HepG2 (cell line): ENCODE measurements around the gene SGK1. TPM values are rescaled to one million over a fixed set of nuclear protein-coding genes. Genes with fewer than 3 reads are reported as not detected.

Experiments
- ATF1 ChIP-seq: IDR thresholded peaks from 2 replicates; pipeline ENCODE4 v1.6.1; 2016; ENCODE audit warnings: mild to moderate bottlenecking, control low read depth
- ERF ChIP-seq: IDR thresholded peaks from 2 replicates; pipeline ENCODE4 v1.6.1; 2018; ENCODE audit warnings: missing biosample characterization, missing genetic modification reagents
- GFI1 ChIP-seq: sonication (generic); formaldehyde crosslinking; IDR thresholded peaks from 2 replicates; pipeline ENCODE4 v1.5.0; 2020; ENCODE audit warnings: missing genetic modification reagents, mild to moderate bottlenecking, borderline replicate concordance
- KDM5A ChIP-seq: fragments of 200-600 bp; sonication (generic); IDR thresholded peaks from 2 replicates; pipeline ENCODE4 v1.7.0; 2018; ENCODE audit warnings: antibody characterized with exemption, mild to moderate bottlenecking, low read length, borderline replicate concordance
- KLF6 ChIP-seq: IDR thresholded peaks from 2 replicates; pipeline ENCODE4 v1.8.0; 2016; ENCODE audit warnings: missing biosample characterization, missing genetic modification reagents
- NPAS2 ChIP-seq: sonication (generic); formaldehyde crosslinking; IDR thresholded peaks from 2 replicates; pipeline ENCODE4 v1.8.0; 2022; ENCODE audit warnings: mild to moderate bottlenecking, missing genetic modification reagents, borderline replicate concordance
- RELA ChIP-seq: sonication (generic); formaldehyde crosslinking; IDR thresholded peaks from 2 replicates; pipeline ENCODE4 v1.4.0; 2020; ENCODE audit warnings: missing genetic modification reagents
- SP1 ChIP-seq, 2 experiments: fragments of 450-650 bp in 1 of 2; sonication (generic) in 1 of 2; formaldehyde crosslinking in 1 of 2; IDR thresholded peaks; 2 replicates each; pipeline versions ENCODE4 v1.4.0 to v1.6.1; 2016 to 2020; ENCODE audit warnings: missing genetic modification reagents in 1 of 2
- THAP9 ChIP-seq: sonication (generic); formaldehyde crosslinking; IDR thresholded peaks from 2 replicates; pipeline ENCODE4; 2020; ENCODE audit warnings: missing genetic modification reagents, mild to moderate bottlenecking, borderline replicate concordance
- XRCC5 ChIP-seq: fragments of 200-400 bp; formaldehyde crosslinking; optimal IDR thresholded peaks from 2 replicates; pipeline ENCODE3; 2017; ENCODE audit warnings: mild to moderate bottlenecking, low read length
- YY1 ChIP-seq: IDR thresholded peaks from 2 replicates; pipeline ENCODE4 v1.6.1; 2011; ENCODE audit warnings: low read length, low read depth, moderate library complexity, mild to moderate bottlenecking; ENCODE audit not compliant: insufficient read depth, insufficient replicate concordance
- ZNF367 ChIP-seq: sonication (generic); formaldehyde crosslinking; IDR thresholded peaks from 2 replicates; pipeline ENCODE4 v1.4.0; 2020; ENCODE audit warnings: missing genetic modification reagents, borderline replicate concordance
- ZNF383 ChIP-seq: sonication (generic); formaldehyde crosslinking; IDR thresholded peaks from 2 replicates; pipeline ENCODE4 v1.4.0; 2020; ENCODE audit warnings: missing genetic modification reagents, mild to moderate bottlenecking, borderline replicate concordance
- ZNF770 ChIP-seq: sonication (generic); formaldehyde crosslinking; IDR thresholded peaks from 2 replicates; pipeline ENCODE4 v1.5.0; 2020; ENCODE audit warnings: mild to moderate bottlenecking, missing genetic modification reagents
- ZNF883 ChIP-seq: sonication (generic); formaldehyde crosslinking; IDR thresholded peaks from 2 replicates; pipeline ENCODE4 v1.5.1; 2020; ENCODE audit warnings: mild to moderate bottlenecking, missing genetic modification reagents; ENCODE audit errors: not compliant biosample characterization
- ZZZ3 ChIP-seq: sonication (generic); formaldehyde crosslinking; IDR thresholded peaks from 2 replicates; pipeline ENCODE4 v1.4.0; 2020; ENCODE audit warnings: missing genetic modification reagents, mild to moderate bottlenecking, borderline replicate concordance
- polyA plus RNA-seq, 8 experiments: library from polyadenylated mRNA; depleted of rRNA in 3 of 8; stranded (reverse) in 7 of 8; unstranded in 1 of 8; fragments of >200 nt; fragmentation: Illumina TruSeq in 4 of 8; extraction: Trizol in 4 of 8; gene quantifications; 2 replicates each; pipeline versions ENCODE4 v1.2.1 to v1.2.3, GENCODE V29; 2011 to 2016; ENCODE audit warnings: low read depth in 4 of 8, missing spikeins in 1 of 8, mixed read lengths in 1 of 8; ENCODE audit not compliant: insufficient read depth in 1 of 8
- total RNA-seq, 5 experiments: library from RNA; depleted of rRNA; stranded (reverse); fragments of >200 nt; fragmentation: Illumina TruSeq; extraction: Trizol; gene quantifications; 2 replicates each; pipeline ENCODE4 v1.2.3, GENCODE V29; 2016; ENCODE audit warnings: low read depth in 1 of 5
- TF ChIP-seq, protein P1 (sequence below): sonication (generic); formaldehyde crosslinking; IDR thresholded peaks from 2 replicates; pipeline ENCODE4 v1.5.0; 2020; ENCODE audit warnings: missing genetic modification reagents
- TF ChIP-seq, protein P2 (sequence below): sonication (generic); formaldehyde crosslinking; IDR thresholded peaks from 2 replicates; pipeline ENCODE4 v1.5.1; 2020; ENCODE audit warnings: missing genetic modification reagents, mild to moderate bottlenecking, borderline replicate concordance
- TF ChIP-seq, protein P3 (sequence below): sonication (generic); formaldehyde crosslinking; IDR thresholded peaks from 2 replicates; pipeline ENCODE4 v1.4.0; 2020; ENCODE audit warnings: missing genetic modification reagents, borderline replicate concordance

SGK1 gene
- total and polyA plus RNA-seq, 2 of the 13 experiments (the other 11 are each of a cell fraction or from before 2014, with no cell fraction given): 56.1 to 56.2 TPM

- no peak for TF ChIP-seq ZNF383
- TF ChIP-seq ERF (CRISPR knock-in tag): peak; percentile 77
- TF ChIP-seq ATF1 (CRISPR knock-in tag): 0 out of 2 replicates have a peak, but pooled peaks have one; percentile 26
- no peak for TF ChIP-seq KDM5A
- no peak for TF ChIP-seq ZZZ3 (CRISPR knock-in tag)
- no peak for TF ChIP-seq THAP9
- TF ChIP-seq, protein P1, sequence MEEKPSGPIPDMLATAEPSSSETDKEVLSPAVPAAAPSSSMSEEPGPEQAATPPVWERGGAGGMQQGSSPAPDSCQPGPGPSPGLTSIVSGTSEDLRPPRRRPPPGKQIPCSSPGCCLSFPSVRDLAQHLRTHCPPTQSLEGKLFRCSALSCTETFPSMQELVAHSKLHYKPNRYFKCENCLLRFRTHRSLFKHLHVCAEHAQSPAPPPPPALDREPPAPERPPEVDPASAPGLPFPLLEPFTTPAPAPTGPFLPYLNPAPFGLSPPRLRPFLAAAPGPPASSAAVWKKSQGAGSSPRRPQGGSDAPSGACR (CRISPR knock-in tag): peak; percentile 40; the same call in 1 of the 2 replicates
- TF ChIP-seq YY1: peak; percentile 61
- TF ChIP-seq GFI1 (CRISPR knock-in tag): no peak
- TF ChIP-seq RELA (CRISPR knock-in tag): no peak; the same call in 1 of the 2 replicates
- no peak for TF ChIP-seq XRCC5
- peak; percentile 97 for TF ChIP-seq KLF6
- TF ChIP-seq, protein P2, sequence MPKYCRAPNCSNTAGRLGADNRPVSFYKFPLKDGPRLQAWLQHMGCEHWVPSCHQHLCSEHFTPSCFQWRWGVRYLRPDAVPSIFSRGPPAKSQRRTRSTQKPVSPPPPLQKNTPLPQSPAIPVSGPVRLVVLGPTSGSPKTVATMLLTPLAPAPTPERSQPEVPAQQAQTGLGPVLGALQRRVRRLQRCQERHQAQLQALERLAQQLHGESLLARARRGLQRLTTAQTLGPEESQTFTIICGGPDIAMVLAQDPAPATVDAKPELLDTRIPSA (CRISPR knock-in tag): peak; percentile 80
- no peak for TF ChIP-seq ZNF367 (CRISPR knock-in tag)
- TF ChIP-seq ZNF770 (CRISPR knock-in tag): peak; percentile 43
- no peak for TF ChIP-seq NPAS2 (CRISPR knock-in tag)
- TF ChIP-seq, protein P3, sequence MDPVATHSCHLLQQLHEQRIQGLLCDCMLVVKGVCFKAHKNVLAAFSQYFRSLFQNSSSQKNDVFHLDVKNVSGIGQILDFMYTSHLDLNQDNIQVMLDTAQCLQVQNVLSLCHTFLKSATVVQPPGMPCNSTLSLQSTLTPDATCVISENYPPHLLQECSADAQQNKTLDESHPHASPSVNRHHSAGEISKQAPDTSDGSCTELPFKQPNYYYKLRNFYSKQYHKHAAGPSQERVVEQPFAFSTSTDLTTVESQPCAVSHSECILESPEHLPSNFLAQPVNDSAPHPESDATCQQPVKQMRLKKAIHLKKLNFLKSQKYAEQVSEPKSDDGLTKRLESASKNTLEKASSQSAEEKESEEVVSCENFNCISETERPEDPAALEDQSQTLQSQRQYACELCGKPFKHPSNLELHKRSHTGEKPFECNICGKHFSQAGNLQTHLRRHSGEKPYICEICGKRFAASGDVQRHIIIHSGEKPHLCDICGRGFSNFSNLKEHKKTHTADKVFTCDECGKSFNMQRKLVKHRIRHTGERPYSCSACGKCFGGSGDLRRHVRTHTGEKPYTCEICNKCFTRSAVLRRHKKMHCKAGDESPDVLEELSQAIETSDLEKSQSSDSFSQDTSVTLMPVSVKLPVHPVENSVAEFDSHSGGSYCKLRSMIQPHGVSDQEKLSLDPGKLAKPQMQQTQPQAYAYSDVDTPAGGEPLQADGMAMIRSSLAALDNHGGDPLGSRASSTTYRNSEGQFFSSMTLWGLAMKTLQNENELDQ (CRISPR knock-in tag): no peak; the same call in 1 of the 2 replicates
- no peak for TF ChIP-seq ZNF883 (CRISPR knock-in tag)
- no peak for TF ChIP-seq SP1 (IDR thresholded peaks at IDR 0.05)
- peak; percentile 82 for TF ChIP-seq SP1 (CRISPR knock-in tag; IDR thresholded peaks at IDR 0.05)
Measured at GRCh38 chr6:134174672-134175531, 143.0 kb downstream of the SGK1 start (continued).
